HEK293T (cell line): ENCODE results near the gene ZNF236.

Source experiments
- ARNT ChIP-seq: fragments of 450-650 bp; IDR thresholded peaks from 2 replicates; pipeline ENCODE4 v1.6.1; 2017; ENCODE audit warnings: mild to moderate bottlenecking
- BHLHE40 ChIP-seq: fragments of 450-650 bp; IDR thresholded peaks from 2 replicates; pipeline ENCODE4 v1.6.1; 2016; ENCODE audit warnings: mild to moderate bottlenecking, moderate library complexity, borderline replicate concordance
- ELF4 ChIP-seq: fragments of 450-650 bp; IDR thresholded peaks from 2 replicates; pipeline ENCODE4 v1.6.1; 2017; ENCODE audit warnings: antibody characterized with exemption
- FOXK2 ChIP-seq: fragments of 450-650 bp; IDR thresholded peaks from 2 replicates; pipeline ENCODE4 v1.6.1; 2016; ENCODE audit warnings: mild to moderate bottlenecking
- FOXM1 ChIP-seq: fragments of 450-650 bp; IDR thresholded peaks from 2 replicates; pipeline ENCODE4 v1.6.1; 2017; ENCODE audit warnings: mild to moderate bottlenecking, borderline replicate concordance
- HDGF ChIP-seq: fragments of 450-650 bp; IDR thresholded peaks from 2 replicates; pipeline ENCODE4 v1.6.1; 2017; ENCODE audit warnings: antibody characterized with exemption, borderline replicate concordance
- NFRKB ChIP-seq: fragments of 450-650 bp; IDR thresholded peaks from 2 replicates; pipeline ENCODE4 v1.6.1; 2016; ENCODE audit warnings: mild to moderate bottlenecking, moderate library complexity
- SP1 ChIP-seq: fragments of 450-650 bp; IDR thresholded peaks from 2 replicates; pipeline ENCODE4 v1.6.1; 2017
- SUZ12 ChIP-seq: fragments of 450-650 bp; IDR thresholded peaks from 2 replicates; pipeline ENCODE4 v1.6.1; 2016; ENCODE audit warnings: mild to moderate bottlenecking
- TARDBP ChIP-seq: fragments of 450-650 bp; IDR thresholded peaks from 2 replicates; pipeline ENCODE4 v1.6.1; 2016

- TF ChIP-seq FOXM1 (no peak), SP1 (no peak), NFRKB (no peak), SUZ12 (no peak), TARDBP (no peak), BHLHE40 (no peak), HDGF (no peak), ARNT (no peak), FOXK2 (no peak), ELF4 (no peak)
These were observed 114.5 kb downstream of the ZNF236 start for GRCh38 chr18:76936877-76937276.
